CD14-positive monocyte (primary cell): ENCODE results near the gene SRSF4. TPM values are rescaled to one million over a fixed set of nuclear protein-coding genes. Genes with fewer than 3 reads are reported as not detected.
A peak's percentile ranks its signal among the peaks of the same experiment; 100 is the strongest.

Experiments
- DNase-seq, 3 donors: peaks; one replicate each; pipeline ENCODE4 v3.0.0-alpha.2; 2011 to 2022
- H2AFZ ChIP-seq: 2 replicates; pipeline ENCODE4 v1.6.0; 2012; ENCODE audit warnings: mild to moderate bottlenecking, low read depth, low read length, inconsistent platforms; ENCODE audit not compliant: insufficient read depth, poor library complexity, severe bottlenecking
- H3K27ac ChIP-seq, 2 donors: 1 replicate in 1 of 2; 2 replicates in 1 of 2; pipeline ENCODE4 v1.5.1; 2012 to 2013; ENCODE audit warnings: low read length in 2 of 2, control low read depth in 1 of 2, inconsistent platforms in 1 of 2, low read depth in 1 of 2, mild to moderate bottlenecking in 1 of 2
- H3K27me3 ChIP-seq, 2 donors: one replicate each; pipeline versions ENCODE4 v1.6.0 to v1.6.1; 2011 to 2013; ENCODE audit warnings: low read length in 2 of 2; ENCODE audit not compliant: control insufficient read depth in 2 of 2, insufficient read depth in 2 of 2
- H3K36me3 ChIP-seq, 2 donors: replicated peaks in 1 of 2; 1 replicate in 1 of 2; 2 replicates in 1 of 2; pipeline versions ENCODE4 v1.5.1 to v1.6.1; 2012 to 2013; ENCODE audit warnings: low read length in 2 of 2, control low read depth in 1 of 2, inconsistent platforms in 1 of 2, mild to moderate bottlenecking in 1 of 2; ENCODE audit not compliant: insufficient read depth in 2 of 2, control insufficient read depth in 1 of 2
- H3K4me1 ChIP-seq, 2 donors: 1 replicate in 1 of 2; 2 replicates in 1 of 2; pipeline versions ENCODE4 v1.5.1 to v1.6.1; 2012 to 2013; ENCODE audit warnings: low read length in 2 of 2, control low read depth in 1 of 2, inconsistent platforms in 1 of 2, mild to moderate bottlenecking in 1 of 2, moderate library complexity in 1 of 2; ENCODE audit not compliant: insufficient read depth in 2 of 2, control insufficient read depth in 1 of 2
- H3K4me2 ChIP-seq: replicated peaks from 2 replicates; pipeline ENCODE3; 2012; ENCODE audit warnings: low read length, moderate library complexity, mild to moderate bottlenecking; ENCODE audit not compliant: poor library complexity, severe bottlenecking; ENCODE audit errors: extremely low read depth
- H3K4me3 ChIP-seq, 3 experiments: fragments of 200-600 bp in 1 of 3; sonication (generic) in 1 of 3; replicated peaks in 1 of 3; 1 replicate in 2 of 3; 2 replicates in 1 of 3; pipeline ENCODE4 v1.5.1; 2011 to 2013; ENCODE audit warnings: low read length in 3 of 3, mild to moderate bottlenecking in 3 of 3, control low read depth in 2 of 3, low read depth in 2 of 3, inconsistent platforms in 1 of 3, moderate library complexity in 1 of 3
- H3K79me2 ChIP-seq: 2 replicates; pipeline ENCODE4 v1.6.0; 2012; ENCODE audit warnings: mild to moderate bottlenecking, control low read depth, inconsistent platforms, low read length, moderate library complexity; ENCODE audit not compliant: insufficient read depth
- H3K9ac ChIP-seq: 2 replicates; pipeline ENCODE4 v1.6.0; 2017; ENCODE audit warnings: low read length, mild to moderate bottlenecking; ENCODE audit not compliant: insufficient read depth, poor library complexity, severe bottlenecking
- H3K9me3 ChIP-seq, 2 donors: replicated peaks in 1 of 2; 1 replicate in 1 of 2; 2 replicates in 1 of 2; pipeline versions ENCODE4 v1.5.1 to v1.6.1; 2012 to 2013; ENCODE audit warnings: low read length in 2 of 2, control low read depth in 1 of 2; ENCODE audit not compliant: control insufficient read depth in 1 of 2, insufficient read depth in 1 of 2
- H4K20me1 ChIP-seq: 2 replicates; pipeline ENCODE4 v1.6.0; 2012; ENCODE audit warnings: mild to moderate bottlenecking, low read length, control low read depth, moderate library complexity; ENCODE audit not compliant: insufficient read depth
- H3K27ac Mint-ChIP-seq, 7 donors: one replicate each; pipeline ENCODE4 v1.8.0; 2020; ENCODE audit warnings: mild to moderate bottlenecking in 7 of 7, mixed read lengths in 7 of 7, moderate library complexity in 6 of 7, inconsistent platforms in 2 of 7
- H3K27me3 Mint-ChIP-seq, 3 donors: one replicate each; pipeline ENCODE4 v1.8.0; 2021 to 2022; ENCODE audit warnings: low read depth in 3 of 3, mild to moderate bottlenecking in 3 of 3, mixed read lengths in 3 of 3, moderate library complexity in 3 of 3, inconsistent platforms in 1 of 3
- H3K36me3 Mint-ChIP-seq, 2 donors: one replicate each; pipeline ENCODE4 v1.8.0; 2020; ENCODE audit warnings: mixed read lengths in 2 of 2, inconsistent platforms in 1 of 2, mild to moderate bottlenecking in 1 of 2
- H3K4me1 Mint-ChIP-seq: one replicate; pipeline ENCODE4 v1.8.0; 2020; ENCODE audit warnings: mild to moderate bottlenecking, mixed read lengths
- H3K4me3 Mint-ChIP-seq, 2 donors: one replicate each; pipeline ENCODE4 v1.8.0; 2020; ENCODE audit warnings: mild to moderate bottlenecking in 2 of 2, mixed read lengths in 2 of 2, moderate library complexity in 1 of 2
- H3K9me3 Mint-ChIP-seq, 7 donors: one replicate each; pipeline ENCODE4 v1.8.0; 2020 to 2022; ENCODE audit warnings: mixed read lengths in 7 of 7, mild to moderate bottlenecking in 6 of 7, moderate library complexity in 6 of 7, inconsistent platforms in 2 of 7
- WGBS: methylation state at CpG from one replicate; pipeline ENCODE4 v1.1.5; 2013; ENCODE audit warnings: missing lambda C conversion rate; ENCODE audit not compliant: insufficient coverage; 5-methylcytosine and 5-hydroxymethylcytosine counted together
- intact Hi-C, 2 donors: fragments of 100-400 bp; cut with micrococcal nuclease; formaldehyde crosslinking; loops; one replicate each; pipeline versions ENCODE4 v1.15.0 to v1.15.1; 2023
- polyA plus RNA-seq, 3 donors: library from polyadenylated mRNA; depleted of rRNA in 1 of 3; unstranded in 2 of 3; stranded (reverse) in 1 of 3; fragments of 300-500 nt in 2 of 3; fragments of >200 nt in 1 of 3; fragmentation: Illumina TruSeq in 2 of 3; gene quantifications; 1 replicate in 2 of 3; 2 replicates in 1 of 3; pipeline ENCODE4 v1.2.3, GENCODE V29; 2012 to 2021
- TF ChIP-seq, protein P1 (sequence below): fragments of 200-600 bp; IDR thresholded peaks from one replicate; pipeline ENCODE4 v1.8.0; 2022; ENCODE audit warnings: antibody characterized with exemption, mild to moderate bottlenecking

Gene SRSF4
- polyA plus RNA-seq, 3 donors = 38.4 to 66.8 (median 55.5) TPM

DNA sequence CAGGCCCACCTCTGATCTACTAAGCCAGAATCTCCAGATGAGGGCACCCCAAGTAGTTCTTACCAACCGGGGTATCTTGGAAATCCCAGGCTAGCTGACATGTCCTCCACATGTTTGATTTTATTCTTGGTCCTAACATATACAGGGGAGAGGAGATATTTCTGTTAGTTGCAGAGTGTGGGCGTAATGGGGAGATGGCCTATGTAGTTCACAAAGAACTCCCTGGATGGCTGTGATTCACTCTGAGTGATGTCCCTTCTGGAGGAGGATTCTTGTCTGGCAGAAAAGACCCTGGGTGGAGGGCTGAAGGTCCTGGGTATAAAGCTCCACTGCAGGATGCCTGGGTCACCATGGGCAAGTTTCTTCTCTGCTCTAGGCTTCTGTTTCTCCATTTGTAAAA, 35.9 kb upstream of the SRSF4 start:
- no peaks in the 10 kb centered on the region for H4K20me1 ChIP-seq
- Mint-ChIP-seq H3K27me3 (no peaks in the 10 kb centered on the region), H3K4me3 (no peak overlapping the region), H3K27ac (peak overlapping the region in 1 of 7 donors; percentile 9), H3K36me3 (peaks cover 30% of the 10 kb centered on the region in 2 donors), H3K4me1 (peaks cover 5% of the 10 kb centered on the region), H3K9me3 (no peaks in the 10 kb centered on the region)
- H3K4me3 ChIP-seq = no peak overlapping the region
- TF ChIP-seq, protein P1, sequence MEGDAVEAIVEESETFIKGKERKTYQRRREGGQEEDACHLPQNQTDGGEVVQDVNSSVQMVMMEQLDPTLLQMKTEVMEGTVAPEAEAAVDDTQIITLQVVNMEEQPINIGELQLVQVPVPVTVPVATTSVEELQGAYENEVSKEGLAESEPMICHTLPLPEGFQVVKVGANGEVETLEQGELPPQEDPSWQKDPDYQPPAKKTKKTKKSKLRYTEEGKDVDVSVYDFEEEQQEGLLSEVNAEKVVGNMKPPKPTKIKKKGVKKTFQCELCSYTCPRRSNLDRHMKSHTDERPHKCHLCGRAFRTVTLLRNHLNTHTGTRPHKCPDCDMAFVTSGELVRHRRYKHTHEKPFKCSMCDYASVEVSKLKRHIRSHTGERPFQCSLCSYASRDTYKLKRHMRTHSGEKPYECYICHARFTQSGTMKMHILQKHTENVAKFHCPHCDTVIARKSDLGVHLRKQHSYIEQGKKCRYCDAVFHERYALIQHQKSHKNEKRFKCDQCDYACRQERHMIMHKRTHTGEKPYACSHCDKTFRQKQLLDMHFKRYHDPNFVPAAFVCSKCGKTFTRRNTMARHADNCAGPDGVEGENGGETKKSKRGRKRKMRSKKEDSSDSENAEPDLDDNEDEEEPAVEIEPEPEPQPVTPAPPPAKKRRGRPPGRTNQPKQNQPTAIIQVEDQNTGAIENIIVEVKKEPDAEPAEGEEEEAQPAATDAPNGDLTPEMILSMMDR = no peak
- intact Hi-C loops = no loop called here
- no peaks in the 10 kb centered on the region for H3K79me2 ChIP-seq
- H3K9ac ChIP-seq = no peak overlapping the region
- H3K4me2 ChIP-seq = no peak overlapping the region
- no peaks in the 10 kb centered on the region for H3K9me3 ChIP-seq
- no peaks in the 10 kb centered on the region for H3K27me3 ChIP-seq
- H3K27ac ChIP-seq = no peak overlapping the region
- no peaks in the 10 kb centered on the region for H3K4me1 ChIP-seq
- H2AFZ ChIP-seq = no peak overlapping the region
- DNase-seq = no peak
- peaks cover 22 to 32% of the 10 kb centered on the region in 2 donors for H3K36me3 ChIP-seq
- WGBS = 88% methylated on average over 1 of the region's 2 CpGs

DNA sequence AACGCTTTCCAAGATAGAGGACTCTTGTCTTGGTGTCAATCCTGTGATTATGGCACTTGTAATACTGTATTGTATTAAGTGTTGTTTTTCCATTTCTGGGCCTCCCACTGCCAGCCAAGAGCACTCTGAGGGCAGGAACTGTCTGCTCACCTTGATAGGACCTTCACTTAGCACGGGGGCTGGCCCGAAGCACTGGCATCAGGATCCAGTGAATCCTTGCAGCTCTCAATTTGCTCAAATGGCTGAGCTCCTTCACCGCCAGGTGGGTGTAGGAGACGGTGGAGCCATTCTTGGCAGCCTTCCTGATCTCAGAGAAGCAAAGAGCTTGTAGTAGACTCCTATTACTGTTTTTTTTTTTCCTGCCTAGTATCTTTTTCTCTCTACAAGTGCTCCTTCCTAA, 31.4 kb upstream of the SRSF4 start:
- Histone ChIP-seq H4K20me1 (no peaks in the 10 kb centered on the region), H3K9me3 (no peaks in the 10 kb centered on the region), H3K4me1 (no peaks in the 10 kb centered on the region), H3K27ac (no peak overlapping the region), H3K79me2 (no peaks in the 10 kb centered on the region), H3K27me3 (no peaks in the 10 kb centered on the region), H3K4me2 (no peak overlapping the region), H3K4me3 (no peak overlapping the region), H2AFZ (no peak overlapping the region), H3K36me3 (peaks cover 34 to 56% of the 10 kb centered on the region in 2 donors), H3K9ac (no peak overlapping the region)
- no peak overlapping the region for H3K4me3 Mint-ChIP-seq
- peaks cover 37 to 43% of the 10 kb centered on the region in 2 donors for H3K36me3 Mint-ChIP-seq
- no peak for DNase-seq
- WGBS = 80% methylated on average over 2 of the region's 5 CpGs
- intact Hi-C loops = no loop called here
- H3K9me3 Mint-ChIP-seq = peaks cover 0 to 2% (median 0%) of the 10 kb centered on the region in 7 donors
- H3K27me3 Mint-ChIP-seq = no peaks in the 10 kb centered on the region
- peak overlapping the region in 2 of 7 donors; percentile 9 for H3K27ac Mint-ChIP-seq
- TF ChIP-seq, protein P1 = no peak
- no peaks in the 10 kb centered on the region for H3K4me1 Mint-ChIP-seq
